ENCODE results near the gene TMEM184A. TPM values are rescaled to one million over a fixed set of nuclear protein-coding genes. Genes with fewer than 3 reads are reported as not detected.

The TMEM184A gene
- total and polyA plus RNA-seq, 2 of the 13 experiments (the other 11 are each of a cell fraction or from before 2014, with no cell fraction given): 9.5 to 20.4 TPM

DNA sequence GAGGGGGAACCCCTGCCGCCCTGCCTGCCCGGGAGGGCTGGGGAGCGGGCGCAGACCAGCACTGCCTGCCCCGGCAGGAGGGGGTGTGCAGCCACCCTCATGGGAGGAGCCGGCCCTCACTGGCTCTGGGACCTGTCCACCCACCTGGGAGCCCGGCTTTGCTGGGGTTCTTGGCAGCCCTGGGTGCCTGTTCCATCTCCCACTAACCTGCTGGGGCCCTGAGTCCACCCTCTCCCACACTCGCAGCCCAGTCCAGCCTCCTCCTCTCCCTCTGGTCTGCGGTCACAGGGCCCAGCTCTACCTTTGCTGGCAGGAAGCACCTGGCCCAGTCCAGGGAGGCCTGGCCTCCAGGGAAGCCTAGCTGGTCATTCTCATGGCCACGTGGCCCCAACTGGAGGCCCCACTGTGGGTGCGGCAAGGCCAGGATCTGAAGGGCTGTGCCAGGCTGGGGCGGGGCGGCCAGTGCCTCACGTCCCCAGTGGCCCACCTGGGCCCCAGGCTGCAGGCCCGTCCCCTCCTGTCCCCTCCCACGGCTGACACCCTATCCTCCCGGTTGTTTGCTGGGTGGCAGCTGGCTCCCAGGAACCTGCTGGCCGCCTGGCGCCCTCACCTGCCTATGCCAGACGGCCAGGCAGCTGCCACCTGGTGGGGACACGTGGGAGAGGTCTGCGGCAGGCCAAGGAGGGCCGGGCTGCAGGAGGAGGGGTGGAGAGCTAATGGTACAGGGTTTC is at the start of gene TMEM184A (continued):
- TF ChIP-seq, protein P1, sequence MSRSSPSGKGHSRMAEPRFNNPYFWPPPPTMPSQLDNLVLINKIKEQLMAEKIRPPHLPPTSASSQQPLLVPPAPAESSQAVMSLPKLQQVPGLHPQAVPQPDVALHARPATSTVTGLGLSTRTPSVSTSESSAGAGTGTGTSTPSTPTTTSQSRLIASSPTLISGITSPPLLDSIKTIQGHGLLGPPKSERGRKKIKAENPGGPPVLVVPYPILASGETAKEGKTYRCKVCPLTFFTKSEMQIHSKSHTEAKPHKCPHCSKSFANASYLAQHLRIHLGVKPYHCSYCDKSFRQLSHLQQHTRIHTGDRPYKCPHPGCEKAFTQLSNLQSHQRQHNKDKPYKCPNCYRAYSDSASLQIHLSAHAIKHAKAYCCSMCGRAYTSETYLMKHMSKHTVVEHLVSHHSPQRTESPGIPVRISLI (CRISPR knock-in tag; IDR thresholded peaks at IDR 0.05; ENCODE audit: borderline replicate concordance): no peak; the same call in none of the 2 replicates
- TF ChIP-seq HIVEP1 (CRISPR knock-in tag; IDR thresholded peaks at IDR 0.05) (peak; percentile 73; the same call in 1 of the 2 replicates), ZFAT (CRISPR knock-in tag; conservative IDR thresholded peaks at IDR 0.05) (no peak; the same call in 1 of the 2 replicates), ELF4 (CRISPR knock-in tag; IDR thresholded peaks at IDR 0.05; ENCODE audit: borderline replicate concordance) (no peak), NR2F6 (IDR thresholded peaks at IDR 0.05) (no peak), NR2F6 (CRISPR knock-in tag; IDR thresholded peaks at IDR 0.05) (peak; percentile 76), YEATS4 (CRISPR knock-in tag; IDR thresholded peaks at IDR 0.05; ENCODE audit: borderline replicate concordance) (peak; percentile 94), NFAT5 (CRISPR knock-in tag; IDR thresholded peaks at IDR 0.05) (peak; percentile 73), ZNF615 (CRISPR knock-in tag; IDR thresholded peaks at IDR 0.05; ENCODE audit: borderline replicate concordance) (no peak), ZNF512 (CRISPR knock-in tag; IDR thresholded peaks at IDR 0.05) (no peak), SMC3 (IDR thresholded peaks at IDR 0.05; ENCODE audit: low read length) (peak; percentile 52; the same call in 1 of the 2 replicates), ZGPAT (CRISPR knock-in tag; IDR thresholded peaks at IDR 0.05) (peak; percentile 81; the same call in 1 of the 2 replicates), ZNF614 (CRISPR knock-in tag; IDR thresholded peaks at IDR 0.05; ENCODE audit: borderline replicate concordance) (peak; percentile 78; the same call in 1 of the 2 replicates), ZNF260 (CRISPR knock-in tag; IDR thresholded peaks at IDR 0.05; ENCODE audit: borderline replicate concordance, low read depth) (no peak), ZFP37 (CRISPR knock-in tag; IDR thresholded peaks at IDR 0.05; ENCODE audit: borderline replicate concordance) (peak; percentile 69; the same call in 1 of the 2 replicates), NAIF1 (CRISPR knock-in tag; IDR thresholded peaks at IDR 0.05; ENCODE audit: borderline replicate concordance) (no peak)
- TF ChIP-seq, protein P2, sequence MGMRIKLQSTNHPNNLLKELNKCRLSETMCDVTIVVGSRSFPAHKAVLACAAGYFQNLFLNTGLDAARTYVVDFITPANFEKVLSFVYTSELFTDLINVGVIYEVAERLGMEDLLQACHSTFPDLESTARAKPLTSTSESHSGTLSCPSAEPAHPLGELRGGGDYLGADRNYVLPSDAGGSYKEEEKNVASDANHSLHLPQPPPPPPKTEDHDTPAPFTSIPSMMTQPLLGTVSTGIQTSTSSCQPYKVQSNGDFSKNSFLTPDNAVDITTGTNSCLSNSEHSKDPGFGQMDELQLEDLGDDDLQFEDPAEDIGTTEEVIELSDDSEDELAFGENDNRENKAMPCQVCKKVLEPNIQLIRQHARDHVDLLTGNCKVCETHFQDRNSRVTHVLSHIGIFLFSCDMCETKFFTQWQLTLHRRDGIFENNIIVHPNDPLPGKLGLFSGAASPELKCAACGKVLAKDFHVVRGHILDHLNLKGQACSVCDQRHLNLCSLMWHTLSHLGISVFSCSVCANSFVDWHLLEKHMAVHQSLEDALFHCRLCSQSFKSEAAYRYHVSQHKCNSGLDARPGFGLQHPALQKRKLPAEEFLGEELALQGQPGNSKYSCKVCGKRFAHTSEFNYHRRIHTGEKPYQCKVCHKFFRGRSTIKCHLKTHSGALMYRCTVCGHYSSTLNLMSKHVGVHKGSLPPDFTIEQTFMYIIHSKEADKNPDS (CRISPR knock-in tag; IDR thresholded peaks at IDR 0.05): 0 out of 2 replicates have a peak, but pooled peaks have one; percentile 25

All from HepG2 (cell line).